Body of pancreas (tissue), 4 donors: ENCODE results near the gene TXNL1. TPM values are rescaled to one million over a fixed set of nuclear protein-coding genes. Genes with fewer than 3 reads are reported as not detected.
"Not testable (repeated sequence)": the region's sequence is repeated elsewhere in the genome, so short reads cannot be mapped to it uniquely, and the experiment has no call there.

ENCODE experiments used
- ATAC-seq: fragments of 150-250 bp; one replicate; pipeline ENCODE4 v1.9.1; 2016
- DNase-seq, 4 donors: peaks; one replicate each; pipeline ENCODE4 v3.0.0-alpha.2; 2019
- H3K27ac ChIP-seq, 4 donors: fragments of 200-600 bp; sonication (generic); 1 replicate in 3 of 4; 2 replicates in 1 of 4; pipeline versions ENCODE4 v1.5.1 to v1.6.1; 2016 to 2019; ENCODE audit warnings: mild to moderate bottlenecking in 1 of 4, mixed read lengths in 1 of 4, moderate library complexity in 1 of 4
- H3K27me3 ChIP-seq, 2 donors: fragments of 200-600 bp; sonication (generic); one replicate each; pipeline ENCODE4 v1.6.0; 2016; ENCODE audit warnings: mild to moderate bottlenecking in 1 of 2
- H3K36me3 ChIP-seq, 2 donors: fragments of 200-600 bp; sonication (generic); replicated peaks in 1 of 2; 2 replicates each; pipeline ENCODE4 v1.5.1; 2016; ENCODE audit warnings: low read depth in 2 of 2; ENCODE audit not compliant: insufficient read depth in 1 of 2
- H3K4me1 ChIP-seq: fragments of 200-600 bp; sonication (generic); one replicate; pipeline ENCODE4 v1.6.0; 2016
- H3K4me3 ChIP-seq, 2 donors: fragments of 200-600 bp; sonication (generic); 1 replicate in 1 of 2; 2 replicates in 1 of 2; pipeline ENCODE4 v1.5.1; 2016 to 2019
- H3K9me3 ChIP-seq, 3 donors: fragments of 200-600 bp; sonication (generic); 1 replicate in 2 of 3; 2 replicates in 1 of 3; pipeline ENCODE4 v1.5.1; 2016
- CTCF ChIP-seq, 7 experiments: fragments of 450-650 bp in 4 of 7; fragments of 200-600 bp in 3 of 7; sonication (generic) in 3 of 7; IDR thresholded peaks; one replicate each; pipeline ENCODE4 v1.5.1; 2016 to 2019; ENCODE audit warnings: antibody characterized with exemption in 7 of 7
- POLR2A ChIP-seq, 3 donors: fragments of 450-650 bp; IDR thresholded peaks; one replicate each; pipeline ENCODE4 v1.6.1; 2016; ENCODE audit warnings: antibody characterized with exemption in 3 of 3, mild to moderate bottlenecking in 2 of 3
- WGBS, 2 donors: methylation state at CpG; one replicate each; pipeline ENCODE4 v1.1.5; 2017; 5-methylcytosine and 5-hydroxymethylcytosine counted together
- intact Hi-C: fragments of 100-400 bp; cut with DNase I; formaldehyde crosslinking; loops from one replicate; pipeline ENCODE4 v1.15.1; 2023
- total RNA-seq, 2 donors: library from RNA; depleted of rRNA; stranded (reverse); fragments of >200 nt; gene quantifications; one replicate each; pipeline ENCODE4 v1.1.0, GENCODE V29; 2016

The TXNL1 gene
- total RNA-seq, 2 donors from 2014 or later, result 9.2 to 13.2 TPM

GRCh38 chr18:56661360-56662062 lies 23.1 kb upstream of the TXNL1 start:
- Histone ChIP-seq H3K9me3 (no peaks in the 10 kb centered on the region), H3K36me3 (no peaks in the 10 kb centered on the region), H3K4me1 (peaks cover 20% of the 10 kb centered on the region), H3K27ac (no peak overlapping the region), H3K4me3 (no peak overlapping the region), H3K27me3 (no peaks in the 10 kb centered on the region)
- WGBS, 2 donors, result 36 to 43% methylated on average over 2 of the region's 2 CpGs
- DNase-seq (no peak), ATAC-seq (no peak)
- intact Hi-C loops, result no loop called here
- TF ChIP-seq CTCF (IDR thresholded peaks at IDR 0.05) (no peak), POLR2A (IDR thresholded peaks at IDR 0.05) (no peak)

- DNase-seq (no peak), ATAC-seq (no peak)
- H3K9me3 ChIP-seq, result no peaks in the 10 kb centered on the region
- no peaks in the 10 kb centered on the region for H3K27me3 ChIP-seq
- intact Hi-C loops, result no loop called here
- H3K4me1 ChIP-seq, result peaks cover 20% of the 10 kb centered on the region
- no peak for TF ChIP-seq CTCF (IDR thresholded peaks at IDR 0.05)
- TF ChIP-seq POLR2A (IDR thresholded peaks at IDR 0.05), result no peak
- 32 to 42% methylated on average over 1 of the region's 1 CpG for WGBS, 2 donors
- no peak overlapping the region for H3K27ac ChIP-seq
- no peaks in the 10 kb centered on the region for H3K36me3 ChIP-seq
- H3K4me3 ChIP-seq, result no peak overlapping the region
Observed at GRCh38 chr18:56660655-56661054, 22.3 kb upstream of the TXNL1 start.

DNA sequence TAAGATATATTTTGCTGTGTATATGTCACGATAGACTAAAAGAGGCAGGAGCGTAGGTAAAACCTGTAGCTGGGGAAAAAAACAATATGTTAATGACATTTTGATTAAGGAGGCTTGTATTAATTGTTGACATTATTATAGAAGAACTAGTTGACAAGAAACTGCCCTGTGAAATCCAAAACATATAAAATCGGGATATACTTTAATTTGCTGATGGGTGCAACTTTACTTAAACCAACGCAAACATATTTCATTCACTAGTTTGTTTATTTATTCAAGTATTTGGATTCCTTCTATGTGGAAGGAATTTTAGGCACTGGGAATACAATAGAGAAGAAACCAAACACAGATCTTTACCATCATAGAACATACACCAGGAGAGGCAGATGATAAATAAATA lies 20.7 kb upstream of the TXNL1 start:
- no peaks in the 10 kb centered on the region for H3K36me3 ChIP-seq
- no peak overlapping the region for H3K4me3 ChIP-seq
- H3K27me3 ChIP-seq, result no peaks in the 10 kb centered on the region
- no peak for DNase-seq
- intact Hi-C loops, result no loop called here
- H3K9me3 ChIP-seq, result no peaks in the 10 kb centered on the region
- peaks cover 20% of the 10 kb centered on the region for H3K4me1 ChIP-seq
- TF ChIP-seq POLR2A (IDR thresholded peaks at IDR 0.05) (no peak), CTCF (IDR thresholded peaks at IDR 0.05) (no peak)
- ATAC-seq, result no peak
- no peak overlapping the region for H3K27ac ChIP-seq
- WGBS, 2 donors, result 92 to 93% methylated on average over 4 of the region's 4 CpGs

DNA sequence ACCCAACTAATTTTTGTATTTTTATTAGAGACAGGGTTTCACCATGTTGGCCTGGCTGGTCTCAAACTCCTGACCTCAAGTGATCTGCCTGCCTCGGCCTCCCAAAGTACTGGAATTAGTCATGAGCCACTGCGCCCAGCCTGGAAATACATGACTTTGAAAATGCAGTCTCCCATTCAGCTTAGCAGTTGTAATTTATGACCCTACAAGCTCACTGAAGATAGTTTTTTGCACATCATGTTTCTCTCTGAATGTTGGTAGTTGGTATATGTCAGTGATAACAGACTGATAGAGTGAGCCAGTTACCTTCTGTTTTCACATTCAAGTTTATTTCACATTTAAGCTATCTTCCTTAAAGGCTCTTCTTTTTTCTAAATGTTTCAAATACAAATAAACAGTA lies 19.9 kb upstream of the TXNL1 start:
- Histone ChIP-seq H3K4me3 (no peak overlapping the region), H3K27ac (no peak overlapping the region), H3K27me3 (no peaks in the 10 kb centered on the region), H3K9me3 (no peaks in the 10 kb centered on the region), H3K36me3 (no peaks in the 10 kb centered on the region), H3K4me1 (peaks cover 20% of the 10 kb centered on the region)
- no peak for DNase-seq
- no peak for ATAC-seq
- 85 to 98% methylated on average over 2 of the region's 2 CpGs for WGBS, 2 donors
- TF ChIP-seq POLR2A (IDR thresholded peaks at IDR 0.05) (no peak), CTCF (IDR thresholded peaks at IDR 0.05) (no peak)
- intact Hi-C loops, result no loop called here

DNA sequence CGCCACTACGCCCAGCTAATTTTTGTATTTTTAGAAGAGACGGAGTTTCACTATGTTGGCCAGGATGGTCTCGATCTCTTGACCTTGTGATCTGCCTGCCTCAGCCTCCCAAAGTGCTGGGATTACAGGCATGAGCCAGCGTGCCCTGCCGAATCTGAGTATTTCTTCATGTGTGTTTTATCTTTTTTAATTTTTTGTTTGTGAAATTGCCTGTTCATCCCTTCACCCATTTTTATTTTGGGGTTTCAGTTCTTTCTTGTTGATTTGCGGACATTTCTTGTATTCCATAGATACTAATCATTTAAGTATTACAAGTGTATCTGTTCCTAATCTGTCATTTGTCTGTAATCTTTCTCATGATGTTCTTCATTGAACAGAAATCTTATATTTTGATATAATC lies 15.9 kb upstream of the TXNL1 start:
- H3K4me3 ChIP-seq, H3K36me3 ChIP-seq, intact Hi-C loops, DNase-seq, H3K27ac ChIP-seq, ATAC-seq, H3K27me3 ChIP-seq, H3K9me3 ChIP-seq: not testable (repeated sequence)
- WGBS, 2 donors, result 96% methylated on average over 7 of the region's 7 CpGs
- peaks cover 11% of the 10 kb centered on the region for H3K4me1 ChIP-seq
